Neural crest cell (in vitro differentiated cells): ENCODE results near the gene GMPR. TPM values are rescaled to one million over a fixed set of nuclear protein-coding genes. Genes with fewer than 3 reads are reported as not detected.
"Not testable (repeated sequence)": the region's sequence is repeated elsewhere in the genome, so short reads cannot be mapped to it uniquely, and the experiment has no call there.

Experiments used
- DNase-seq: peaks from one replicate; pipeline ENCODE4 v3.0.0; 2021; ENCODE audit warnings: low read depth, mixed read lengths, low spot score
- H3K27ac Mint-ChIP-seq: one replicate; pipeline ENCODE4 v1.8.0; 2021; ENCODE audit warnings: mild to moderate bottlenecking, mixed read lengths; ENCODE audit not compliant: unreplicated experiment
- H3K27me3 Mint-ChIP-seq: 2 replicates; pipeline ENCODE4 v1.8.0; 2021; ENCODE audit warnings: low read depth, mild to moderate bottlenecking, mixed read lengths
- H3K36me3 Mint-ChIP-seq: 2 replicates; pipeline ENCODE4 v1.8.0; 2021; ENCODE audit warnings: low read depth, mild to moderate bottlenecking, mixed read lengths
- H3K4me1 Mint-ChIP-seq: 2 replicates; pipeline ENCODE4 v1.8.0; 2021; ENCODE audit warnings: mixed read lengths
- H3K4me3 Mint-ChIP-seq: one replicate; pipeline ENCODE4 v1.8.0; 2021; ENCODE audit warnings: mild to moderate bottlenecking, mixed read lengths
- H3K9me3 Mint-ChIP-seq: 2 replicates; pipeline ENCODE4 v1.8.0; 2021; ENCODE audit warnings: mixed read lengths
- CTCF ChIP-seq: fragments of 200-600 bp; sonication (generic); conservative IDR thresholded peaks from 2 replicates; pipeline ENCODE4 v1.5.0; 2021; ENCODE audit warnings: antibody characterized with exemption, mild to moderate bottlenecking
- total RNA-seq: library from RNA; stranded (reverse); gene quantifications from 2 replicates; pipeline ENCODE4 v1.2.1, GENCODE V29; 2021

Gene GMPR
- total RNA-seq, 1 donor from 2014 or later = 0.16 TPM

GRCh38 chr6:16265351-16266341 is 27.3 kb downstream of the GMPR start:
- Mint-ChIP-seq H3K27ac (no peak overlapping the region), H3K9me3 (no peaks in the 10 kb centered on the region), H3K36me3 (no peaks in the 10 kb centered on the region), H3K4me3 (no peak overlapping the region), H3K4me1 (no peaks in the 10 kb centered on the region), H3K27me3 (peaks cover 4% of the 10 kb centered on the region)
- no peak for DNase-seq
- TF ChIP-seq CTCF = no peak

- no peak for DNase-seq
- Mint-ChIP-seq H3K4me1 (no peaks in the 10 kb centered on the region), H3K36me3 (no peaks in the 10 kb centered on the region), H3K27me3 (peaks cover 4% of the 10 kb centered on the region), H3K4me3 (no peak overlapping the region), H3K9me3 (no peaks in the 10 kb centered on the region), H3K27ac (no peak overlapping the region)
- TF ChIP-seq CTCF = no peak
These were observed 29.3 kb downstream of the GMPR start for GRCh38 chr6:16267428-16268263.

- not testable (repeated sequence) for H3K36me3 Mint-ChIP-seq
These were observed 31.2 kb downstream of the GMPR start for GRCh38 chr6:16269442-16270070.

GRCh38 chr6:16270178-16270794 is 31.9 kb downstream of the GMPR start:
- no peak overlapping the region for H3K27ac Mint-ChIP-seq
- H3K9me3 Mint-ChIP-seq = no peaks in the 10 kb centered on the region
- H3K36me3 Mint-ChIP-seq = no peaks in the 10 kb centered on the region
- DNase-seq = no peak
- no peak for TF ChIP-seq CTCF
- no peaks in the 10 kb centered on the region for H3K4me1 Mint-ChIP-seq
- no peaks in the 10 kb centered on the region for H3K27me3 Mint-ChIP-seq
- no peak overlapping the region for H3K4me3 Mint-ChIP-seq

More at GRCh38 chr6:16269442-16270070, 31.2 kb downstream of the GMPR start:
- H3K4me1 Mint-ChIP-seq, H3K27ac Mint-ChIP-seq, H3K4me3 Mint-ChIP-seq, H3K27me3 Mint-ChIP-seq, DNase-seq, H3K9me3 Mint-ChIP-seq: not testable (repeated sequence)

GRCh38 chr6:16271428-16271827 is 33.0 kb downstream of the GMPR start:
- Mint-ChIP-seq H3K27ac (no peak overlapping the region), H3K4me1 (peaks cover 1% of the 10 kb centered on the region), H3K9me3 (no peaks in the 10 kb centered on the region), H3K27me3 (no peaks in the 10 kb centered on the region), H3K4me3 (no peak overlapping the region), H3K36me3 (no peaks in the 10 kb centered on the region)
- DNase-seq = no peak
- no peak for TF ChIP-seq CTCF
